Measurements from ENCODE around the gene ADAM12.
A peak's percentile ranks its signal among the peaks of the same experiment; 100 is the strongest.

DNA sequence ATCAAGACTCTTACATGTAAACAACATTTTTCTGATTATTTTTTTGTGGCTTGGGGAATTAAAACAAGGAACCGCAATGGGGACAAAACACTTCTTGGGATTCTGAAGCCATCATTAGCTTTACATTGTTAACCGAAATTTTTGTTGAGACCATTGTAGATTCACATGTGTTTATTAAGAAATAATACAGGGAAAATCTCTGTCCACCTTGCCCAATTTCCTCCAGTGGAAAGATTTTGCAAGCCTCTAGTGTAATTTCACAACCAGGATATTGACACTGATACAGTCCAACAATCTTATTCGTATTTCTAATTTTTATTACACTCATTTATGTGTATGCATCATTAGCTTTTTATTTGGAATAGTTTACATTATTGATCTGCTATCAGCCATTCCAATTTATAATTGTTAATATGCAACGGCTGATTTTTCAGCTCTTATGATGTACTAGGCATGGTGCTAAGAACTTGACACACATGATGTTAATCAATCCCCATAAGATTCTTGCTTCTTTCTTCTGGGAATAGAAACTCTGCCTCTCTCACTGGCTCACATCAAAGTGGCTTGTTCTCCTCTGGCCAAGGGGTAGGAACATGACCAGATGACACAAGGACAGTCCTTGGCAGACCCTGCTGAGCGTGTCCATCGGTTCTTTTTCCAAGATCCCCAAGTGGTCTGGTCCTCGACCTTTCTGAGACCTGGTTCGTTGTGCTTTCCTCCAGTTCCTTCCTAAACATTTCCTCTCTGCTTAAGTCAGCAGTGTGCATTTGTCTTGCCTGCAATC lies 137.6 kb downstream of the ADAM12 start:
- TF ChIP-seq CTCF (IDR thresholded peaks at IDR 0.05) (no peak), POLR2A (IDR thresholded peaks at IDR 0.05) (no peak), POLR2AphosphoS5 (IDR thresholded peaks at IDR 0.05) (peak in 1 of 4 donors; percentile 18)

All from sigmoid colon (tissue), 4 donors.